SK-N-SH treated with all-trans-retinoic acid at 6 μM for 48 hours (cell line): ENCODE measurements around the gene NOL11.

Experiments used
- ARNTL ChIP-seq: fragments of 450-650 bp; formaldehyde crosslinking; IDR thresholded peaks from 2 replicates; pipeline ENCODE4 v1.5.0; 2020; ENCODE audit warnings: low read depth, mild to moderate bottlenecking, moderate library complexity, borderline replicate concordance
- CREB5 ChIP-seq: fragments of 250-450 bp; sonication (Bioruptor Pico); IDR thresholded peaks from 2 replicates; pipeline ENCODE4 v1.5.1; 2020; ENCODE audit warnings: low read depth, mild to moderate bottlenecking, moderate library complexity
- ESRRG ChIP-seq: fragments of 250-450 bp; sonication (Bioruptor Pico); IDR thresholded peaks from 2 replicates; pipeline ENCODE4 v1.6.1; 2021; ENCODE audit warnings: mild to moderate bottlenecking
- GLIS3 ChIP-seq: fragments of 250-450 bp; sonication (Bioruptor Pico); IDR thresholded peaks from 2 replicates; pipeline ENCODE4 v1.5.0; 2020; ENCODE audit warnings: mild to moderate bottlenecking, moderate library complexity
- PATZ1 ChIP-seq: fragments of 250-450 bp; sonication (Bioruptor Pico); IDR thresholded peaks from 2 replicates; pipeline ENCODE4 v1.8.0; 2020; ENCODE audit warnings: mild to moderate bottlenecking, moderate library complexity, borderline replicate concordance
- POU6F1 ChIP-seq: fragments of 250-450 bp; sonication (Bioruptor Pico); IDR thresholded peaks from 2 replicates; pipeline ENCODE4 v1.8.0; 2021; ENCODE audit warnings: low read depth, mild to moderate bottlenecking, moderate library complexity, borderline replicate concordance
- TOX ChIP-seq: fragments of 250-450 bp; sonication (Bioruptor Pico); IDR thresholded peaks from 2 replicates; pipeline ENCODE4 v1.8.0; 2021; ENCODE audit warnings: mild to moderate bottlenecking, moderate library complexity, borderline replicate concordance
- TSHZ2 ChIP-seq: fragments of 250-450 bp; sonication (Bioruptor Pico); IDR thresholded peaks from 2 replicates; pipeline ENCODE4 v1.5.0; 2020; ENCODE audit warnings: mild to moderate bottlenecking, moderate library complexity
- ZFP3 ChIP-seq: fragments of 250-450 bp; sonication (Bioruptor Pico); IDR thresholded peaks from 2 replicates; pipeline ENCODE4 v1.5.0; 2020; ENCODE audit warnings: mild to moderate bottlenecking, moderate library complexity
- ZFP30 ChIP-seq: fragments of 450-650 bp; formaldehyde crosslinking; IDR thresholded peaks from 2 replicates; pipeline ENCODE4 v1.5.0; 2022; ENCODE audit warnings: mild to moderate bottlenecking, moderate library complexity
- ZNF565 ChIP-seq: fragments of 450-650 bp; formaldehyde crosslinking; conservative IDR thresholded peaks from 2 replicates; pipeline ENCODE4 v1.5.0; 2020; ENCODE audit warnings: low read depth, mild to moderate bottlenecking, moderate library complexity
- ZNF8 ChIP-seq: fragments of 450-650 bp; formaldehyde crosslinking; IDR thresholded peaks from 2 replicates; pipeline ENCODE4 v1.5.0; 2020; ENCODE audit warnings: mild to moderate bottlenecking, moderate library complexity

GRCh38 chr17:67725373-67725791 lies 7.6 kb downstream of the NOL11 start:
- TF ChIP-seq PATZ1 (CRISPR knock-in tag): no peak
- TF ChIP-seq ZFP3: no peak
- no peak for TF ChIP-seq ZFP30 (CRISPR knock-in tag)
- no peak for TF ChIP-seq ZNF8 (CRISPR knock-in tag)
- no peak for TF ChIP-seq TSHZ2 (CRISPR knock-in tag)
- no peak for TF ChIP-seq POU6F1 (CRISPR knock-in tag)
- TF ChIP-seq CREB5 (CRISPR knock-in tag): no peak
- no peak for TF ChIP-seq ARNTL
- TF ChIP-seq ZNF565: no peak
- TF ChIP-seq ESRRG: no peak
- TF ChIP-seq GLIS3 (CRISPR knock-in tag): no peak
- TF ChIP-seq TOX (CRISPR knock-in tag): no peak
